ENCODE data around the gene BRINP3. TPM values are rescaled to one million over a fixed set of nuclear protein-coding genes. Genes with fewer than 3 reads are reported as not detected.

Gene BRINP3
- total RNA-seq, 1 experiment from 2014 or later = not detected

GRCh38 chr1:190183588-190183987, 294.1 kb downstream of the BRINP3 start:
- H3K56ac ChIP-seq (ENCODE audit: insufficient read length, low read depth, low read length) = no peak overlapping the region
- H3K23me2 ChIP-seq (ENCODE audit: insufficient read length, low read depth, low read length, poor library complexity, severe bottlenecking) = no peaks in the 10 kb centered on the region
- no peaks in the 10 kb centered on the region for H3K9me3 ChIP-seq (ENCODE audit: control insufficient read depth, low read depth, low read length)
- no peak overlapping the region for H3K14ac ChIP-seq (ENCODE audit: insufficient read depth, low read length)
- H2BK20ac ChIP-seq (ENCODE audit: low read depth, low read length, poor library complexity, severe bottlenecking) = no peak overlapping the region
- no peak overlapping the region for H4K91ac ChIP-seq (ENCODE audit: insufficient read length, low read depth, low read length)
- H3K4me2 ChIP-seq (ENCODE audit: insufficient read depth, insufficient read length, low read length) = no peak overlapping the region
- H3K4me1 ChIP-seq (ENCODE audit: insufficient read depth, low read length) = no peaks in the 10 kb centered on the region
- H2AFZ ChIP-seq (ENCODE audit: low read length) = no peak overlapping the region
- H3K79me1 ChIP-seq (ENCODE audit: insufficient read depth, low read depth, low read length, poor library complexity, severe bottlenecking) = no peaks in the 10 kb centered on the region
- H3K36me3 Mint-ChIP-seq (ENCODE audit: insufficient read depth in 1 of 3, low read depth in 3 of 3) = no peaks in the 10 kb centered on the region
- WGBS (ENCODE audit: extremely low coverage, insufficient read length, low lambda C conversion rate) = no CpG with 5 or more reads among the region's 1 CpG
- no peaks in the 10 kb centered on the region for H3K9me3 Mint-ChIP-seq
- H2BK5ac ChIP-seq (ENCODE audit: insufficient read length, low read length) = no peak overlapping the region
- H3K27me3 Mint-ChIP-seq (ENCODE audit: low read depth) = no peaks in the 10 kb centered on the region
- H3K27ac ChIP-seq (ENCODE audit: insufficient read length, low read depth, low read length) = no peak overlapping the region
- H3K18ac ChIP-seq (ENCODE audit: insufficient read length, low read depth, low read length) = no peak overlapping the region
- H2BK15ac ChIP-seq (ENCODE audit: low read depth, low read length) = no peak overlapping the region
- H3T11ph ChIP-seq (ENCODE audit: low read length) = no peak overlapping the region
- no peaks in the 10 kb centered on the region for H3K4me1 Mint-ChIP-seq
- H3K9ac ChIP-seq (ENCODE audit: extremely low read depth, insufficient read length, low read length) = no peak overlapping the region
- H4K5ac ChIP-seq (ENCODE audit: insufficient read length, low read depth, low read length) = no peak overlapping the region
- H4K20me1 ChIP-seq (ENCODE audit: control insufficient read depth, insufficient read depth, insufficient read length) = no peaks in the 10 kb centered on the region
- no peaks in the 10 kb centered on the region for H3K79me2 ChIP-seq (ENCODE audit: insufficient read depth, low read length)
- H2BK120ac ChIP-seq (ENCODE audit: low read depth, low read length, poor library complexity, severe bottlenecking) = no peak overlapping the region
- no peak overlapping the region for H2AK5ac ChIP-seq (ENCODE audit: insufficient read length, low read length)
- H4K8ac ChIP-seq (replicated peaks; ENCODE audit: insufficient read length, low read depth, low read length) = no peak overlapping the region
- no peak for TF ChIP-seq CTCF (conservative IDR thresholded peaks at IDR 0.05)
- no peak overlapping the region for H3K27ac Mint-ChIP-seq
- no peak overlapping the region for H3K4ac ChIP-seq (ENCODE audit: low read depth, low read length)
- H3K23ac ChIP-seq (ENCODE audit: insufficient read length, low read depth, low read length) = no peak overlapping the region
- DNase-seq = no peak
- H3K27me3 ChIP-seq (ENCODE audit: insufficient read depth, low read length) = no peaks in the 10 kb centered on the region
- no peak overlapping the region for H3K4me3 Mint-ChIP-seq
- H2BK12ac ChIP-seq (ENCODE audit: insufficient read length, low read depth, low read length) = no peak overlapping the region
